Lung (tissue), 12 donors: ENCODE data around the gene KLHL17. TPM values are rescaled to one million over a fixed set of nuclear protein-coding genes. Genes with fewer than 3 reads are reported as not detected.

Source experiments
- ATAC-seq: fragments of 200-7000 bp; cut with Tn5 transposase; one replicate; pipeline ENCODE4 v1.9.1; 2020; ENCODE audit warnings: moderate number of reproducible peaks; ENCODE audit not compliant: insufficient read depth, low FRiP score
- DNase-seq, 3 donors: peaks; one replicate each; pipeline ENCODE4 v3.0.0-alpha.2; 2013 to 2017
- H3K27ac ChIP-seq, 2 donors: one replicate each; pipeline ENCODE4 v1.5.1; 2013; ENCODE audit warnings: mild to moderate bottlenecking in 2 of 2, moderate library complexity in 2 of 2, control low read depth in 1 of 2, inconsistent platforms in 1 of 2, low read depth in 1 of 2, low read length in 1 of 2
- H3K27me3 ChIP-seq, 3 donors: one replicate each; pipeline ENCODE4 v1.5.1; 2013; ENCODE audit warnings: low read length in 2 of 3; ENCODE audit not compliant: control insufficient read depth in 3 of 3, insufficient read depth in 3 of 3
- H3K36me3 ChIP-seq, 4 donors: one replicate each; pipeline ENCODE4 v1.5.1; 2013; ENCODE audit warnings: low read length in 4 of 4, mild to moderate bottlenecking in 1 of 4, moderate library complexity in 1 of 4; ENCODE audit not compliant: control insufficient read depth in 4 of 4, insufficient read depth in 4 of 4
- H3K4me1 ChIP-seq, 5 donors: one replicate each; pipeline ENCODE4 v1.5.1; 2013; ENCODE audit warnings: low read length in 5 of 5, mild to moderate bottlenecking in 2 of 5, moderate library complexity in 1 of 5; ENCODE audit not compliant: control insufficient read depth in 5 of 5, insufficient read depth in 5 of 5
- H3K4me3 ChIP-seq: one replicate; pipeline ENCODE4 v1.5.1; 2013; ENCODE audit warnings: mild to moderate bottlenecking, control low read depth, moderate library complexity
- H3K9ac ChIP-seq, 2 donors: one replicate each; pipeline ENCODE4 v1.5.1; 2013; ENCODE audit warnings: low read length in 2 of 2, control low read depth in 1 of 2; ENCODE audit not compliant: insufficient read depth in 1 of 2
- H3K9me3 ChIP-seq, 4 donors: one replicate each; pipeline ENCODE4 v1.5.1; 2013; ENCODE audit warnings: low read length in 3 of 4, mild to moderate bottlenecking in 1 of 4, moderate library complexity in 1 of 4; ENCODE audit not compliant: control insufficient read depth in 4 of 4, insufficient read depth in 3 of 4
- CTCF ChIP-seq: IDR thresholded peaks from 2 replicates; pipeline ENCODE4 v1.5.1; 2012; ENCODE audit warnings: mild to moderate bottlenecking; ENCODE audit errors: control extremely low read depth, extremely low read depth
- WGBS, 2 donors: extraction: QIAGEN DNeasy Blood & Tissue Kit; methylation state at CpG; one replicate each; pipeline ENCODE4 v1.1.7; 2013; 5-methylcytosine and 5-hydroxymethylcytosine counted together
- polyA plus RNA-seq, 2 donors: library from polyadenylated mRNA; stranded (reverse); fragments of 200-250 nt; gene quantifications; one replicate each; pipeline ENCODE4 v1.2.1, GENCODE V29; 2013
- total RNA-seq, 2 donors: library from RNA; depleted of rRNA in 1 of 2; stranded (reverse); fragments of >200 nt in 1 of 2; gene quantifications; one replicate each; pipeline ENCODE4 v1.2.1, GENCODE V29; 2014 to 2021
- donor health status: control.
- donor health status: control.
- donor health status: Bipolar disorder and iron deficiency.
- donor health status: healthy.
- donor health status: DM: yes; HTN: yes; CAD: no.

The KLHL17 gene
- total and polyA plus RNA-seq, 4 donors, result 10.0 to 15.2 (median 13.0) TPM

GRCh38 chr1:969260-969855 is 9.0 kb downstream of the KLHL17 start:
- no peak for ATAC-seq
- Histone ChIP-seq H3K4me3 (no peak overlapping the region), H3K4me1 (peaks cover 0 to 13% (median 0%) of the 10 kb centered on the region in 5 donors), H3K9ac (no peak overlapping the region), H3K9me3 (no peaks in the 10 kb centered on the region), H3K27me3 (peaks cover 0 to 48% (median 16%) of the 10 kb centered on the region in 3 donors), H3K27ac (no peak overlapping the region), H3K36me3 (peaks cover 0 to 3% (median 0%) of the 10 kb centered on the region in 4 donors)
- no peak for TF ChIP-seq CTCF
- no peak for DNase-seq
- WGBS, 2 donors, result 82 to 88% methylated on average over 15 of the region's 15 CpGs

GRCh38 chr1:970242-970972 is 10.0 kb downstream of the KLHL17 start:
- Histone ChIP-seq H3K4me1 (peaks cover 0 to 13% (median 0%) of the 10 kb centered on the region in 5 donors), H3K27ac (no peak overlapping the region), H3K9ac (no peak overlapping the region), H3K4me3 (no peak overlapping the region), H3K9me3 (no peaks in the 10 kb centered on the region), H3K36me3 (no peaks in the 10 kb centered on the region), H3K27me3 (peaks cover 0 to 52% (median 16%) of the 10 kb centered on the region in 3 donors)
- WGBS, 2 donors, result 19 to 21% methylated on average over 30 to 33 of the region's 33 CpGs
- no peak for TF ChIP-seq CTCF
- ATAC-seq, result no peak
- DNase-seq, result no peak

- ATAC-seq (no peak), DNase-seq (no peak)
- H3K4me3 ChIP-seq, result no peak overlapping the region
- H3K9ac ChIP-seq, result no peak overlapping the region
- no peak for TF ChIP-seq CTCF
- 35 to 48% methylated on average over 41 to 42 of the region's 42 CpGs for WGBS, 2 donors
- no peak overlapping the region for H3K27ac ChIP-seq
- peaks cover 0 to 13% (median 0%) of the 10 kb centered on the region in 5 donors for H3K4me1 ChIP-seq
- H3K27me3 ChIP-seq, result peaks cover 0 to 52% (median 16%) of the 10 kb centered on the region in 3 donors
- H3K36me3 ChIP-seq, result no peaks in the 10 kb centered on the region
- no peaks in the 10 kb centered on the region for H3K9me3 ChIP-seq
These were observed 10.8 kb downstream of the KLHL17 start for GRCh38 chr1:970973-971730.
